ENCODE results near the gene CATSPER1. TPM values are rescaled to one million over a fixed set of nuclear protein-coding genes. Genes with fewer than 3 reads are reported as not detected.

Gene CATSPER1
- total RNA-seq, 1 donor from 2014 or later: 3.4 TPM

- H3K36me3 ChIP-seq: peaks cover 37% of the 10 kb centered on the region
- TF ChIP-seq, protein P1, sequence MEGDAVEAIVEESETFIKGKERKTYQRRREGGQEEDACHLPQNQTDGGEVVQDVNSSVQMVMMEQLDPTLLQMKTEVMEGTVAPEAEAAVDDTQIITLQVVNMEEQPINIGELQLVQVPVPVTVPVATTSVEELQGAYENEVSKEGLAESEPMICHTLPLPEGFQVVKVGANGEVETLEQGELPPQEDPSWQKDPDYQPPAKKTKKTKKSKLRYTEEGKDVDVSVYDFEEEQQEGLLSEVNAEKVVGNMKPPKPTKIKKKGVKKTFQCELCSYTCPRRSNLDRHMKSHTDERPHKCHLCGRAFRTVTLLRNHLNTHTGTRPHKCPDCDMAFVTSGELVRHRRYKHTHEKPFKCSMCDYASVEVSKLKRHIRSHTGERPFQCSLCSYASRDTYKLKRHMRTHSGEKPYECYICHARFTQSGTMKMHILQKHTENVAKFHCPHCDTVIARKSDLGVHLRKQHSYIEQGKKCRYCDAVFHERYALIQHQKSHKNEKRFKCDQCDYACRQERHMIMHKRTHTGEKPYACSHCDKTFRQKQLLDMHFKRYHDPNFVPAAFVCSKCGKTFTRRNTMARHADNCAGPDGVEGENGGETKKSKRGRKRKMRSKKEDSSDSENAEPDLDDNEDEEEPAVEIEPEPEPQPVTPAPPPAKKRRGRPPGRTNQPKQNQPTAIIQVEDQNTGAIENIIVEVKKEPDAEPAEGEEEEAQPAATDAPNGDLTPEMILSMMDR (IDR thresholded peaks at IDR 0.05): no peak
- DNase-seq: no peak
- peak overlapping the region; percentile 92 for H3K27ac ChIP-seq
- H3K4me3 ChIP-seq: peak overlapping the region; percentile 100
- H3K4me1 ChIP-seq: peaks cover 18% of the 10 kb centered on the region
- ATAC-seq: no peak
- peaks cover 9% of the 10 kb centered on the region for H3K27me3 ChIP-seq
- H3K9me3 ChIP-seq: no peaks in the 10 kb centered on the region
- intact Hi-C loops (cut with DNase I): no loop called here
These were observed 26.3 kb upstream of the CATSPER1 start for GRCh38 chr11:66052664-66052982.

GRCh38 chr11:66051766-66052663 is 25.7 kb upstream of the CATSPER1 start, which contains the start of gene SF3B2:
Gene SF3B2 (plus strand): TSS chr11:66052364. CDS start chr11:66052385, 21 bp downstream.
- Histone ChIP-seq H3K27ac (peak within 1 kb of the TSS; percentile 92), H3K4me1 (peaks cover 18% of the 10 kb centered on the region), H3K4me3 (peak within 1 kb of the TSS; percentile 100), H3K27me3 (peaks cover 9% of the 10 kb centered on the region), H3K9me3 (no peaks in the 10 kb centered on the region), H3K36me3 (peaks cover 31% of the 10 kb centered on the region)
- DNase-seq (peak; percentile 99), ATAC-seq (peak; percentile 98)
- TF ChIP-seq, protein P1 (IDR thresholded peaks at IDR 0.05): peak; percentile 14
- intact Hi-C loops (cut with DNase I): no loop called here

DNA sequence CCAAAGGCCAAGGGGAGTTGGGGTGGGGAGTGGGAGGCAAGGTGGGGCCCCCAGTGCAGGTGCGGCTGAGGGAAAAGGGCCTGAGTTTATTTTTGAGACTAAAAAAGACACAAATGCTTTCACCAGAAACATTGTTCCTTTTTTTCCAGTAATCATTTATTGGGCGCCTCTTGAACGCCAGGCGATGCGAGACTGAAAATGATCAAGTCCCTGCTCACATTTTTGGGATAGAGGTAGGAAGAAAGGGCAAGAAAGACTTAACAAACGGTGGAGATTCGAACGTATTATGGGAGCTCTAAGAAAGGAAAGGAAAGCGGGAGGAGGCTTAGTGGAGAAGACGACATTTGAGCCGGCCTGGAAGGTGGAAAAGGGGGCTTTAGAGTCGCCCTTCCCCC is 25.1 kb upstream of the CATSPER1 start:
- Histone ChIP-seq H3K27ac (peak overlapping the region; percentile 92), H3K27me3 (peaks cover 9% of the 10 kb centered on the region), H3K36me3 (peaks cover 25% of the 10 kb centered on the region), H3K9me3 (no peaks in the 10 kb centered on the region), H3K4me3 (peak overlapping the region; percentile 100), H3K4me1 (peaks cover 18% of the 10 kb centered on the region)
- DNase-seq: no peak
- ATAC-seq: no peak
- TF ChIP-seq, protein P1 (IDR thresholded peaks at IDR 0.05): no peak
- intact Hi-C loops (cut with DNase I): no loop called here

GRCh38 chr11:66050581-66051231 is 24.4 kb upstream of the CATSPER1 start:
- H3K4me1 ChIP-seq: peaks cover 18% of the 10 kb centered on the region
- H3K27me3 ChIP-seq: peaks cover 9% of the 10 kb centered on the region
- DNase-seq: no peak
- TF ChIP-seq, protein P1 (IDR thresholded peaks at IDR 0.05): no peak
- no peak overlapping the region for H3K4me3 ChIP-seq
- H3K36me3 ChIP-seq: peaks cover 18% of the 10 kb centered on the region
- H3K9me3 ChIP-seq: no peaks in the 10 kb centered on the region
- intact Hi-C loops (cut with DNase I): no loop called here
- no peak for ATAC-seq
- H3K27ac ChIP-seq: no peak overlapping the region

DNA sequence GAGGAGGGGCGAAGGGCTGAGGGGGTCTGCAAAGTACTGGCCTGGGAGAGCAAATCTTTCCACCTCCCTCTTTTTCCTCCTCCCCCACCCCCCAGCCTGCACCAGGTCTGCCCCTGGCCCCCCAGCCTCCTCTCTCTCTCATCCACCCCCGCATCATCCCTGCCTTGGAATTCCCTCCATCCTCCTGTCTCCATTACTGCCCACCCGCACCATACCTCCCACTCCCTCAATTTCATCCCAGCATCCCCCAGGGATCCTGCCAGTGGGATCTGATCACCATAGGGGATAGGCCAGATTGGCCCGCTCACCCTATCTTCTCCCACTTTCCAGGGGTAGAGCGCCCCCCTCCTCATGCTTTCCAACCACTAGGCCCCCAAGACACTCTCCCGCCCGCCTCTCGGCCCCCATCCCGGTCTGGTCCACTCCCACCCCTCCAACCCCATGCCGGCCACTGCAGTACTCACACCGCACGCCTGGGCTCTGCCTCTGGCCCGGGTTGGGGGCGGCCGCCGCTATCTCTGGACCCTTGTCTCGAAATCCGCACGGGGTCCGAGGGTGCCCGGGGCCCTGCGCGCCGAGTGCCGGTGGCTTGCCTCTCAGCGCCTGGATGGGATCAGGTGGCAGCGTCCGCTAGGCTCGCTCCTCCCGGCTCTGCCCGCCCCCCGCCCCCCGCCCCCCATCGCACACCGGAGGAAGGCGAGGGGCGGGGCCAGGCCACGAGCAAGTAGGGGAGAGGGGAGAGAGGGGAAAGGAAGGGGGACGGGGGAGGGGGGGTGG is 22.5 kb upstream of the CATSPER1 start, which contains the start of gene GAL3ST3:
Gene GAL3ST3, minus strand, starts transcription at position 615 of the 777 bp plus-strand sequence. CDS start 3,746 bp downstream, outside the sequence.
- TF ChIP-seq, protein P1 (IDR thresholded peaks at IDR 0.05): no peak
- DNase-seq: no peak
- Histone ChIP-seq H3K36me3 (no peaks in the 10 kb centered on the region), H3K9me3 (no peaks in the 10 kb centered on the region), H3K4me1 (peaks cover 18% of the 10 kb centered on the region), H3K4me3 (no peak within 1 kb of the TSS), H3K27me3 (peaks cover 9% of the 10 kb centered on the region), H3K27ac (no peak within 1 kb of the TSS)
- intact Hi-C loops (cut with DNase I): no loop called here
- no peak for ATAC-seq
